Activated CD8-positive, alpha-beta memory T cell treated with anti-CD3 and anti-CD28 coated beads, Interleukin-2, amount 50 U/mL, for 4 hours (primary cell): ENCODE results near the gene CSE1L.
A peak's percentile ranks its signal among the peaks of the same experiment; 100 is the strongest.
"Not testable (repeated sequence)": the region's sequence is repeated elsewhere in the genome, so short reads cannot be mapped to it uniquely, and the experiment has no call there.

Experiments used
- DNase-seq: peaks from one replicate; pipeline ENCODE4 v3.0.0-alpha.2; 2020

The CSE1L gene, protein sequence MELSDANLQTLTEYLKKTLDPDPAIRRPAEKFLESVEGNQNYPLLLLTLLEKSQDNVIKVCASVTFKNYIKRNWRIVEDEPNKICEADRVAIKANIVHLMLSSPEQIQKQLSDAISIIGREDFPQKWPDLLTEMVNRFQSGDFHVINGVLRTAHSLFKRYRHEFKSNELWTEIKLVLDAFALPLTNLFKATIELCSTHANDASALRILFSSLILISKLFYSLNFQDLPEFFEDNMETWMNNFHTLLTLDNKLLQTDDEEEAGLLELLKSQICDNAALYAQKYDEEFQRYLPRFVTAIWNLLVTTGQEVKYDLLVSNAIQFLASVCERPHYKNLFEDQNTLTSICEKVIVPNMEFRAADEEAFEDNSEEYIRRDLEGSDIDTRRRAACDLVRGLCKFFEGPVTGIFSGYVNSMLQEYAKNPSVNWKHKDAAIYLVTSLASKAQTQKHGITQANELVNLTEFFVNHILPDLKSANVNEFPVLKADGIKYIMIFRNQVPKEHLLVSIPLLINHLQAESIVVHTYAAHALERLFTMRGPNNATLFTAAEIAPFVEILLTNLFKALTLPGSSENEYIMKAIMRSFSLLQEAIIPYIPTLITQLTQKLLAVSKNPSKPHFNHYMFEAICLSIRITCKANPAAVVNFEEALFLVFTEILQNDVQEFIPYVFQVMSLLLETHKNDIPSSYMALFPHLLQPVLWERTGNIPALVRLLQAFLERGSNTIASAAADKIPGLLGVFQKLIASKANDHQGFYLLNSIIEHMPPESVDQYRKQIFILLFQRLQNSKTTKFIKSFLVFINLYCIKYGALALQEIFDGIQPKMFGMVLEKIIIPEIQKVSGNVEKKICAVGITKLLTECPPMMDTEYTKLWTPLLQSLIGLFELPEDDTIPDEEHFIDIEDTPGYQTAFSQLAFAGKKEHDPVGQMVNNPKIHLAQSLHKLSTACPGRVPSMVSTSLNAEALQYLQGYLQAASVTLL

DNA sequence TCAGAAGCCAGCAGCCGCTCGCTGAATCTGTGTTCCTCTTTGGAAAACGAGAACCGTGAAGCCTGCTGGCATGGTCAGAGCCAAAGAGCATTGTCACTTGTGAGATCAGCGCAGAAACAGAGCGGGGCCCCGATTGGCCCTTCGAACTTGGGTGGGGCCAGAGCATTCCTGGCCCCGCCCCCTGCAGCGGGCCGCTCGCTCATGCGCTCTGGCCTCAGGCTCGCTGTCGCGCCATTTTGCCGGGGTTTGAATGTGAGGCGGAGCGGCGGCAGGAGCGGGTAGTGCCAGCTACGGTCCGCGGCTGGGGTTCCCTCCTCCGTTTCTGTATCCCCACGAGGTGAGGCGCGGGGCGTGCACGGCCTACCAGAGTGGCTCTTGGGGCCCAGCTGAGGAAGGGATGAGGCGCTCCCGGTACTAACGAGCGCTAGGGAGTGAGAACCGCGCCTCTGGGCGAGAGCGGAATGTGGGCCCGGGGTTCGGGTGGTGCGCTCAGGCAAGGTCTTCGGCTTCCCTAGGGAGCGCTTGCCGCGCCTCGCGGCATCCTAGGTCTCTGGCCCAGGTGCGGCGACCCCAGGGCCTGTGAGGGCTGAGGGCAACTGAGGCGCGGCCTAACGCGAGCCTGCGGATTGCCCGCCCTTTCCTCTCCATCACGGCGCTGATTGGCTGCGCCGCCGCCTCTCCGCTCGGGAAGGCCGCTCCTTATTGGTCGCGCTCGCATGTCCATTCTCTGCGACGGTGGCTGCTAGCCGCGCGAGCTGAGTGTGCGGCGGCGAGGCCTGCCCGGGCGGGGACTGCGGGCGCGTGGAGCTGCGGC is at the start of gene CSE1L:
CSE1L (plus strand) TSS at position 226 of the 814 bp plus-strand sequence. CDS start 12,152 bp downstream, outside the sequence.
- peak; percentile 93 for DNase-seq

- DNase-seq = no peak
Observed at GRCh38 chr20:48999890-49000870, 45.9 kb upstream of the CSE1L start.

- no peak for DNase-seq
Observed at GRCh38 chr20:49001741-49002140, 44.4 kb upstream of the CSE1L start.

GRCh38 chr20:49006446-49006980 is 39.6 kb upstream of the CSE1L start:
- DNase-seq = no peak

GRCh38 chr20:49009899-49010631 is 36.0 kb upstream of the CSE1L start:
- DNase-seq = no peak

DNA sequence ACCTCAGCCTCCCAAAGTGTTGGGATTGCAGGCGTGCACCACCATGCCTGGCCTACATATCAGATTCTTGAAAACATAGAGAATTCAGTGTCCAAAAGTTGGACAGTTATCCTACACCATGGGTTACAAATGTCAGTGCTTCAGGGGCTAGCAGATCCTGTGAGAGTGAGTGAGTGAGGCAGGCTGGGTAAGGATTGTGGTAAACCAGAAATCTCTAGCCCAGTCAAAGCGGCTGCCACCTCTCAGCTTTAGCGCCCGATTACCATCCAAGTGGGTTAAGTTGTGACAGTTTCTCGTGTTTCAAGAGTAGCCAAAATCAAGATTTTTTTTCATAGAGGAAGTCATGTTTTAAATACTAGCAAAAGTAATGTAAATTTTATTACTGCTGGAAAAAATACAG is 21.9 kb upstream of the CSE1L start:
- no peak for DNase-seq

- not testable (repeated sequence) for DNase-seq
Observed at GRCh38 chr20:49028177-49028576, 17.9 kb upstream of the CSE1L start.

DNA sequence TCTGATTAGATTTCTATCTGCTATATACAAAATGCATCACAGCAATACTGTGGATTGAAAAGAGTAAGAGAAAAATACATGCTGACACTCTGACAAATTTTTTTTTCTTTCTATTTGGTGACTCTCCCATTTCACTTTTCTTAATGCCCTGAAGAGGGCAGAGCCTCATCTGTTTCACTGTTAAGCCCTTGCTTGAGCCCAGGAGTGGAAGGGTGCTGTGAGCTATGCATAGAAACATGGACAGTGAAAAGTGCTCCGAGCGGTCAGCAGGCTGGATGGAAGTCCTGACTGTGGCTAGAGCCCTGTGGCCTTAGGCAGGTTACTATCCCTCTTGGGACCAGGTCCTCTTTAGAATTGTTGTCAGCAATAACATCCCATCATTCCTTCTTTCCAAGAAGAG is 17.4 kb upstream of the CSE1L start:
- DNase-seq = no peak

DNA sequence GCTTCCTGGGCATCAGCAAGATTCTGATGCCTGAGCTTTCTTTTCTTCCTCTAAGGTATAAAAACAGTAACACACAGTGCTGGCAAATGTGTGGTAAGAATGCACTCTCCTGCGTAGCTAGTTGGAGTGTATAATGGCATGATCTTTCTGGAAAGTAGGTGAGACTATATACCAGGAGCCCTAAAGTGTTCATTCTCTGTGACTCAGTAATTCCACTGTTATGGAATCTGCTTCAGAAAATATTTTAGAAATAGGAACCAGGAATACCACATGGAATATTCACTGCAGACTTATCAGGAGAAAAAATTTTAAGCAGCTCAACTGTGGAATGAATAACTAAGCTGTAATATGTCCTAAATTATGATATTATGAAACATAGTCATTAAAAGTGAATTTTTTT is 16.9 kb upstream of the CSE1L start:
- no peak for DNase-seq

DNA sequence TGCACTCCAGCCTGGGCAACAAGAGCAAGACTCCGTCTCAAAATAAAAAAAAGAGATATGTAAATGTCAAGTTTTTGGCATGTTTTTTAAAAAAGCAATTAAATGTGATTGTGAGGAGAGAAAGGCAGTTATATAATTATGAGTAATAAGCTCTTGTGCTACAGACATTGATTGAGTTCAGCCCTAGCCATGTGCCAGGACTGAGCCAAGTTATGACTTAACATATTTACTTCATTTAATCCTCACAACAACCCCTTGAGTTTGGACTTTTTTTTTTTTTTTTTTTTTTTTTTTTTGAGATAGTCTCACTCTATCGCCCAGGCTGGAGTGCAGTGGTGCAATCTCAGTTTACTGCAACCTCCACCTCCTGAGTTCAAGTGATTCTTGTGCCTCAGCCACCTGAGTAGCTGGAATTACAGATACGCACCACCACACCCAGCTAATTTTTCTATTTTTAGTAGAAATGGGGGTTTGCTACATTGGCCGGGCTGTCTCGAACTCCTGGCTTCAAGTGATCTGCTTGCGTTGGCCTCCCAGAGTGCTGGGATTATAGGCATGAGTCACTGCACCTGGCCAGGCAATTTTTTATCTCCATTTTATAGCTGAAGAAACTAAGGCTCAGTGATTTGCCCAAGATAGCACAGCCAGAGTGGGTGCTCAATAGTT is 15.0 kb upstream of the CSE1L start:
- DNase-seq = no peak

- DNase-seq = no peak
Observed at GRCh38 chr20:49032455-49032854, 13.7 kb upstream of the CSE1L start.

DNA sequence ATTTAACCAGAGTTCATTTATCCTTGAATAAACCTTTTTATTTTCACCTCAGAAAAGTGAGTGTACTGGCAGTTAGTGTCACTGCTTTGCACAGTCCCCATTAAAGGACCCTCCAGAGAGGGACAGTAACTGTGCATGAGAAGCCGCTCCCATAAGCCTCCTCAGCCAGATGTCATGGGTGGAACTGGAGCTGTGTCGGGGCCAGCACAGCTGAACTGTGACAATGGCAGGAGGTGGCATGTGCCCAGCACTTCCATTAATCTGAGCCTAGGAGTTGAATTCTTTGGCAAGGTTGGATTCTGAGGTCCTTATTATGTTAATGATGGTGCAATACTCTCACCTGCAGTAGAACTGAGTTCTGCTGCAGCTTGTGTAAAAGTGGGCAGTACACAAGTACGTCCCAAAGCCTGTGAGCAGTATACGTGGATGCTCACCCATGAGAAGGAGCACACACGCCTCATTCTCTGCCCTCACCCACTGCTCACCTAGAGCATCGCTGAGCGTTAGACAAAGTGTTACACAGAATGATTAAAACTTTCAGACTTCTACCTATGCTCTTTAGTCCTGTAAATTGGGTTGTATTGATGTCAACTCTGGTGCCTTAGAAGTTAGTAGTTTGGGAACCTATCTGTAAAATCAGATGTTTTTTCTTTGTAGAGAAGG is 11.9 kb upstream of the CSE1L start:
- DNase-seq = no peak

- no peak for DNase-seq
Observed at GRCh38 chr20:49037962-49038387, 8.1 kb upstream of the CSE1L start.

DNA sequence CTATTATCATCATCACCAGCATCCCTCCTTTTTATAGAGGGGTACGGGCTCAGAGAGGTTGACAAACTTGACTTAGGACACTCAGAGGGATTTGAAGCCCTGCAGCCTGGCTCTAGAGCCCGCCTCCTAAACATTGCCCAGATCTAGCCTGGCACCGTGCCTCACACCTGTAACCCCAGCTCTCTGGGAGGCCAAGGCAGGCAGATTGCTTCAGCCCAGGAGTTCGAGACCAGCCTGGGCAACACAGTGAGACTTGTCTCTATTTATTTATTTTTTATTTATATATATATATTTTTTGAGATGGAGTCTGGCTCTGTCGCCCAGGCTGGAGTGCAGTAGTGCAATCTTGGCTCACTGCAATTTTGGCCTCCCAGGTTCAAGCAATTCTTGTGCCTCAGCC is 6.3 kb upstream of the CSE1L start:
- DNase-seq = no peak

DNA sequence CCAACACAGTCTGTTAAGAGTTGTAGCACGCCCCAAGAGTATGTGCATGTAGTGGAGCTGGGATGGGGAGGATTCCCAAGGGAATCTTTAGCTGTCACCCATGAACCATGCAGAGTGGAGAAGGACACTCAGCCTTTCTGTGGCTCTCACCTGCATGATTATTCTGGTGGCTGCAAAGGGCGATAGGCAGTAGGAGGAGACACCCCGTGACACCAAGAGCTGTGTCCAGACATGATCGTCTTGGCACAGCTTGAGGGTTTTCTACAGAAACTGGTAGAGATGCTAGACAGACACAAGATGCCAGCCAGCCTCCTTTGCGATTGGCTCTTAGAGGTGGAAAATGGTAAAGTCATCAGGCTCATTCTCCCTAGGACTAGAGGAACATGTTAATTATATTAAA is 3.1 kb upstream of the CSE1L start:
- DNase-seq = no peak

- DNase-seq = no peak
Observed at GRCh38 chr20:49045440-49046086, 549 bp upstream of the CSE1L start.

DNA sequence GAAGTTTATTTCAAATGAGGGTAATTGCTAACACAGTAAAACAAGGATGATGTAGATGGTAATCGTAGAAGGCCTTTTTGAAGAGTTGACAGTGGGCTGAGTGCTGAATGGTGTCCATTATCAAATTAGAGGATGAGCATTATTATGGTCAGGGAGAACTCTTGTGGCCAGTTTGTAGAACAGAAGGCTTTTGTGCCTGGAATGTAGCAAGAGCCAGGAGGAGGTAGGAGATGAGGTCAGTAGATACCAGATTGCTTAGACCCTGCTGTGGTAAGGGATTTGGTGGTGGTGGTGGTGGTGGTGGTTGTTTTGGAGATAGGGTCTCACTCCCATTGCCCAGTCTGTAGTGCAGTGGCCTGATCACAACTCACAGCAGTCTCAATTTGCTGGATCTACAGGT is 6.2 kb downstream of the CSE1L start:
- no peak for DNase-seq

GRCh38 chr20:49054056-49054643 is 8.0 kb downstream of the CSE1L start:
- DNase-seq = no peak
